KOPT-K1 (cell line): Measurements from ENCODE around the gene NID2.

ENCODE experiments used
- H3K27ac ChIP-seq: fragments of 200-600 bp; sonication (generic); 2 replicates; pipeline ENCODE4 v1.5.1; 2016; ENCODE audit warnings: antibody characterized with exemption, mild to moderate bottlenecking, low read depth, low read length; ENCODE audit not compliant: poor library complexity, severe bottlenecking
- H3K36me3 ChIP-seq: fragments of 200-600 bp; sonication (generic); 2 replicates; pipeline ENCODE4 v1.5.1; 2017; ENCODE audit warnings: antibody characterized with exemption, mild to moderate bottlenecking, low read length, moderate library complexity; ENCODE audit not compliant: insufficient read depth
- H3K9me3 ChIP-seq: fragments of 200-600 bp; sonication (generic); 2 replicates; pipeline ENCODE4 v1.5.1; 2017; ENCODE audit warnings: antibody characterized with exemption, low read length, mild to moderate bottlenecking; ENCODE audit not compliant: insufficient read depth, poor library complexity, severe bottlenecking

Gene NID2

GRCh38 chr14:52013984-52014600, 54.8 kb downstream of the NID2 start:
- peaks cover 53% of the 10 kb centered on the region for H3K36me3 ChIP-seq
- no peak overlapping the region for H3K27ac ChIP-seq
- no peaks in the 10 kb centered on the region for H3K9me3 ChIP-seq

- H3K27ac ChIP-seq = no peak overlapping the region
- no peaks in the 10 kb centered on the region for H3K9me3 ChIP-seq
- peaks cover 67% of the 10 kb centered on the region for H3K36me3 ChIP-seq
Observed at GRCh38 chr14:52012635-52013034, 56.2 kb downstream of the NID2 start.

- H3K9me3 ChIP-seq = no peaks in the 10 kb centered on the region
- peaks cover 78% of the 10 kb centered on the region for H3K36me3 ChIP-seq
- H3K27ac ChIP-seq = no peak overlapping the region
Observed at GRCh38 chr14:52011523-52011922, 57.3 kb downstream of the NID2 start.

GRCh38 chr14:52010173-52010693, 58.6 kb downstream of the NID2 start:
- H3K9me3 ChIP-seq = no peaks in the 10 kb centered on the region
- no peak overlapping the region for H3K27ac ChIP-seq
- H3K36me3 ChIP-seq = peaks cover 91% of the 10 kb centered on the region

- H3K9me3 ChIP-seq = no peaks in the 10 kb centered on the region
- H3K27ac ChIP-seq = no peak overlapping the region
- peaks cover 98% of the 10 kb centered on the region for H3K36me3 ChIP-seq
Observed at GRCh38 chr14:52008136-52008535, 60.7 kb downstream of the NID2 start.

GRCh38 chr14:52007637-52008036, 61.2 kb downstream of the NID2 start:
- Histone ChIP-seq H3K9me3 (no peaks in the 10 kb centered on the region), H3K36me3 (peaks cover 98% of the 10 kb centered on the region), H3K27ac (no peak overlapping the region)

GRCh38 chr14:52007211-52007610, 61.6 kb downstream of the NID2 start:
- no peak overlapping the region for H3K27ac ChIP-seq
- peaks cover 100% of the 10 kb centered on the region for H3K36me3 ChIP-seq
- H3K9me3 ChIP-seq = no peaks in the 10 kb centered on the region

GRCh38 chr14:52006361-52006760, 62.5 kb downstream of the NID2 start:
- Histone ChIP-seq H3K27ac (no peak overlapping the region), H3K9me3 (no peaks in the 10 kb centered on the region), H3K36me3 (peaks cover 100% of the 10 kb centered on the region)

GRCh38 chr14:52005625-52006024, 63.2 kb downstream of the NID2 start:
- Histone ChIP-seq H3K36me3 (peaks cover 100% of the 10 kb centered on the region), H3K9me3 (no peaks in the 10 kb centered on the region), H3K27ac (no peak overlapping the region)

- Histone ChIP-seq H3K27ac (no peak overlapping the region), H3K9me3 (no peaks in the 10 kb centered on the region), H3K36me3 (peaks cover 100% of the 10 kb centered on the region)
Observed at GRCh38 chr14:52003324-52003723, 65.5 kb downstream of the NID2 start.

- no peaks in the 10 kb centered on the region for H3K9me3 ChIP-seq
- H3K36me3 ChIP-seq = peaks cover 100% of the 10 kb centered on the region
- H3K27ac ChIP-seq = no peak overlapping the region
Observed at GRCh38 chr14:52002542-52002941, 66.3 kb downstream of the NID2 start.

- Histone ChIP-seq H3K27ac (no peak overlapping the region), H3K9me3 (no peaks in the 10 kb centered on the region), H3K36me3 (peaks cover 100% of the 10 kb centered on the region)
Observed at GRCh38 chr14:52000696-52001095, 68.2 kb downstream of the NID2 start.

- Histone ChIP-seq H3K36me3 (peaks cover 100% of the 10 kb centered on the region), H3K9me3 (no peaks in the 10 kb centered on the region), H3K27ac (no peak overlapping the region)
Observed at GRCh38 chr14:52000019-52000582, 68.8 kb downstream of the NID2 start.

GRCh38 chr14:51999084-51999483, 69.8 kb downstream of the NID2 start:
- H3K27ac ChIP-seq = no peak overlapping the region
- peaks cover 100% of the 10 kb centered on the region for H3K36me3 ChIP-seq

GRCh38 chr14:51998348-51998747, 70.5 kb downstream of the NID2 start:
- Histone ChIP-seq H3K9me3 (no peaks in the 10 kb centered on the region), H3K27ac (no peak overlapping the region), H3K36me3 (peaks cover 100% of the 10 kb centered on the region)

More at GRCh38 chr14:51999084-51999483, 69.8 kb downstream of the NID2 start:
- no peaks in the 10 kb centered on the region for H3K9me3 ChIP-seq

GRCh38 chr14:51996148-51996746, 72.6 kb downstream of the NID2 start:
- Histone ChIP-seq H3K27ac (no peak overlapping the region), H3K9me3 (no peaks in the 10 kb centered on the region), H3K36me3 (peaks cover 98% of the 10 kb centered on the region)
